ENCODE data around the gene GMDS.

GRCh38 chr6:2114100-2114499 lies 131.3 kb downstream of the GMDS start:
- TF ChIP-seq CTCF (IDR thresholded peaks at IDR 0.05; ENCODE audit: borderline replicate concordance, extremely low read depth, low read length, poor library complexity, severe bottlenecking) (no peak), EZH2 (IDR thresholded peaks at IDR 0.05; ENCODE audit: borderline replicate concordance, low read depth, low read length, severe bottlenecking) (no peak)

Measured in DND-41 (cell line).